HG03108 (cell line): Measurements from ENCODE around the gene PDE9A.
"Not testable (repeated sequence)": the region's sequence is repeated elsewhere in the genome, so short reads cannot be mapped to it uniquely, and the experiment has no call there.

ENCODE experiments used
- ATAC-seq: cut with Tn5 transposase; IDR thresholded peaks from one replicate; pipeline ENCODE4 v1.9.1; 2021; ENCODE audit warnings: moderate library complexity; ENCODE audit not compliant: unreplicated experiment

PDE9A gene

GRCh38 chr21:42785666-42786427 is 132.4 kb downstream of the PDE9A start:
- ATAC-seq, result no peak

- no peak for ATAC-seq
Observed at GRCh38 chr21:42786884-42787283, 133.5 kb downstream of the PDE9A start.

- ATAC-seq, result no peak
Observed at GRCh38 chr21:42787613-42788012, 134.2 kb downstream of the PDE9A start.

- no peak for ATAC-seq
Observed at GRCh38 chr21:42790520-42791065, 137.2 kb downstream of the PDE9A start.

- no peak for ATAC-seq
Observed at GRCh38 chr21:42793774-42794173, 140.4 kb downstream of the PDE9A start.

GRCh38 chr21:42794551-42794950 is 141.1 kb downstream of the PDE9A start:
- no peak for ATAC-seq

GRCh38 chr21:42796327-42797062 is 143.1 kb downstream of the PDE9A start:
- no peak for ATAC-seq

- ATAC-seq, result no peak
Observed at GRCh38 chr21:42797522-42797921, 144.1 kb downstream of the PDE9A start.

- ATAC-seq, result no peak
Observed at GRCh38 chr21:42798106-42798505, 144.7 kb downstream of the PDE9A start.

- ATAC-seq, result no peak
Observed at GRCh38 chr21:42799516-42799915, 146.1 kb downstream of the PDE9A start.

GRCh38 chr21:42799948-42800347 is 146.5 kb downstream of the PDE9A start:
- ATAC-seq, result no peak

- ATAC-seq, result not testable (repeated sequence)
Observed at GRCh38 chr21:42801616-42802015, 148.2 kb downstream of the PDE9A start.

GRCh38 chr21:42806509-42807140 is 153.2 kb downstream of the PDE9A start:
- no peak for ATAC-seq

- not testable (repeated sequence) for ATAC-seq
Observed at GRCh38 chr21:42807293-42807895, 154.0 kb downstream of the PDE9A start.

- ATAC-seq, result no peak
Observed at GRCh38 chr21:42807938-42808613, 154.7 kb downstream of the PDE9A start.

- ATAC-seq, result no peak
Observed at GRCh38 chr21:42809171-42809570, 155.8 kb downstream of the PDE9A start.

- no peak for ATAC-seq
Observed at GRCh38 chr21:42809577-42810475, 156.4 kb downstream of the PDE9A start.

GRCh38 chr21:42811960-42812359 is 158.5 kb downstream of the PDE9A start:
- no peak for ATAC-seq

- not testable (repeated sequence) for ATAC-seq
Observed at GRCh38 chr21:42812528-42813241, 159.3 kb downstream of the PDE9A start.
